AG04450 (cell line): ENCODE data around the gene MBD3L3. TPM values are rescaled to one million over a fixed set of nuclear protein-coding genes. Genes with fewer than 3 reads are reported as not detected.

Experiments
- CTCF ChIA-PET: fragments of 300-600, 350-600 bp; formaldehyde crosslinking; extraction: SDS; loops from one replicate; lab custom pipeline; 2022; ENCODE audit warnings: antibody characterized with exemption, inconsistent platforms; lab: Charles Lee
- POLR2A ChIA-PET: fragments of 350-600 bp; formaldehyde crosslinking; extraction: SDS; loops from one replicate; lab custom pipeline; 2021; ENCODE audit warnings: antibody characterized with exemption, inconsistent platforms; lab: Yijun Ruan, JAX
- DNase-seq: peaks from one replicate; pipeline ENCODE4 v3.0.0-alpha.2; 2011; ENCODE audit warnings: low read depth, low spot score
- H3K27ac ChIP-seq: one replicate; pipeline ENCODE4 v1.5.1; 2012; ENCODE audit warnings: low read depth, low read length, control low read depth
- H3K27me3 ChIP-seq: one replicate; pipeline ENCODE4 v1.6.0; 2012; ENCODE audit warnings: low read length; ENCODE audit not compliant: control insufficient read depth, insufficient read depth
- H3K4me3 ChIP-seq: 2 replicates; pipeline ENCODE4 v1.5.1; 2011; ENCODE audit warnings: mild to moderate bottlenecking, low read depth, low read length, control low read depth
- H3K9me3 ChIP-seq: 2 replicates; pipeline ENCODE4 v1.5.1; 2012; ENCODE audit warnings: low read length; ENCODE audit not compliant: control insufficient read depth, insufficient read depth
- CTCF ChIP-seq: IDR thresholded peaks from 2 replicates; pipeline ENCODE4 v1.5.1; 2011; ENCODE audit warnings: low read depth, low read length, control low read depth, inconsistent platforms
- polyA plus RNA-seq: library from polyadenylated mRNA; depleted of rRNA; stranded (reverse); fragments of >200 nt; gene quantifications from 2 replicates; pipeline ENCODE4 v1.2.3, GENCODE V29; 2011

Gene MBD3L3
- polyA plus RNA-seq, 1 experiment, result not detected

- no peak for TF ChIP-seq CTCF
- POLR2A ChIA-PET, result interaction anchor here (0.6 to 1.6 kb wide), 7 partner anchors 11 to 830 kb away, joined by 3 to 13 read pairs (median 4); partner anchors contain the start of gene ZNF557
- DNase-seq, result peak; percentile 74
- CTCF ChIA-PET, result interaction anchor here (0.6 to 1.9 kb wide), 9 partner anchors 29 to 703 kb away, joined by 4 to 19 read pairs (median 6); partner anchors contain the start of genes TRAPPC5 and ZNF557
- Histone ChIP-seq H3K27ac (peak overlapping the region; percentile 90), H3K27me3 (no peaks in the 10 kb centered on the region), H3K4me3 (peak overlapping the region; percentile 78), H3K9me3 (peaks cover 16% of the 10 kb centered on the region)
These were observed 40.5 kb upstream of the MBD3L3 start for GRCh38 chr19:7098701-7099596.

GRCh38 chr19:7098096-7098495, 39.6 kb upstream of the MBD3L3 start:
- Histone ChIP-seq H3K27ac (no peak overlapping the region), H3K27me3 (no peaks in the 10 kb centered on the region), H3K9me3 (peaks cover 24% of the 10 kb centered on the region), H3K4me3 (peak overlapping the region; percentile 78; the same call in 1 of the 2 replicates)
- ChIA-PET CTCF (interaction anchor here (1.0 kb wide), 1 partner anchor 29 kb away, joined by 4 read pairs; the partner anchor contains the start of gene ZNF557), POLR2A (no interaction called here)
- no peak for DNase-seq
- TF ChIP-seq CTCF, result no peak

GRCh38 chr19:7088999-7089398, 30.5 kb upstream of the MBD3L3 start:
- no peak overlapping the region for H3K4me3 ChIP-seq
- ChIA-PET CTCF (no interaction called here), POLR2A (no interaction called here)
- H3K27ac ChIP-seq, result no peak overlapping the region
- peaks cover 84% of the 10 kb centered on the region for H3K9me3 ChIP-seq
- no peaks in the 10 kb centered on the region for H3K27me3 ChIP-seq
- TF ChIP-seq CTCF, result no peak
- DNase-seq, result no peak

- ChIA-PET POLR2A (no interaction called here), CTCF (no interaction called here)
- Histone ChIP-seq H3K27ac (no peak overlapping the region), H3K4me3 (no peak overlapping the region), H3K27me3 (no peaks in the 10 kb centered on the region), H3K9me3 (peaks cover 79% of the 10 kb centered on the region)
- TF ChIP-seq CTCF, result no peak
- DNase-seq, result no peak
These were observed 24.8 kb upstream of the MBD3L3 start for GRCh38 chr19:7083076-7083956.
